Left cardiac atrium (tissue), 4 donors: ENCODE measurements around the gene BICC1. TPM values are rescaled to one million over a fixed set of nuclear protein-coding genes. Genes with fewer than 3 reads are reported as not detected.

Experiments used
- ATAC-seq, 2 donors: fragments of 200-7000 bp; cut with Tn5 transposase; one replicate each; pipeline ENCODE4 v1.9.1; 2020; ENCODE audit warnings: mild to moderate bottlenecking in 2 of 2, moderate library complexity in 2 of 2
- DNase-seq: peaks from one replicate; pipeline ENCODE4 v3.0.0-alpha.2; 2020
- intact Hi-C, 2 donors: fragments of 100-400 bp; cut with DNase I; formaldehyde crosslinking; loops; one replicate each; pipeline versions ENCODE4 v1.14.1 to v1.15.1; 2022 to 2023
- total RNA-seq, 2 donors: library from RNA; stranded (reverse); fragmentation: NEBNext Ultra II Directional; extraction: Animal tissue kit (Norgen Biotek cat#: 25700); gene quantifications; one replicate each; pipeline ENCODE4 v1.2.1, GENCODE V29; 2021
- donor health status: DM: no; HTN: yes; CAD: no.
- donor health status: DM: no; HTN: yes; CAD: no; lungs with severe emphysema.
- donor health status: DM: yes; HTN: yes; CAD: no.
- donor health status: Dilated cardiomyopathy.

The BICC1 gene
- total RNA-seq, 2 donors from 2014 or later = 13.0 to 14.2 TPM

DNA sequence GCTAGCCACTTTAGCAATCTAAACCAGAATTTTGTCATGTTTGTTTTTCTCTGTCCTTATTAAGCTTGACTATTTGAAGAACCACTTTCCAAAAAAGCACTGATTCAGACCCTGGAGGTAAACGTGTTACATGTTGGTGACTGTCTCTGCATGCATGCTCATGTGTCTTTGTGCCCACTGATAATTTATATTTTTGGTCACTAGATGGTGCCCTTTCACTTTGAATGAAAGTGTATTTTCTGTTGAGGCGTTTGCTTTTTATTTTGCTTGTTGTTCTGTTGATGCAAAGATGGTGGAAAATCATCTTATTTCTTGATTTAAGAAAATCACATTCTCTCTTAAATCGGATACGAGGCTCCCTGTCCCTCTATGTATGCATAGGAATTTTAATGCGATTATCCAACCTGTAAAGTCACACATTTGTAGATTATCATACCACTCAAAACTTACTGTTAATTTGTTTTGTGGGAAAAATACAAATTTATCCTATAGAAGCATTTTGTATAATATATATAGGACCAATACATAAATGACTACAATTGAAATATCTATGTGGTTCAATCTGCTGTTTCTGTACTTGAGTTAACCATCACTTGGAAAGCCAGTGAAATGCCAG is 269.3 kb downstream of the BICC1 start:
- ATAC-seq (peak; percentile 14 to 51), DNase-seq (no peak)
- intact Hi-C loops = loop anchor here in 1 of 2 donors (2.0 to 10.0 kb wide), 4 partner anchors 170 to 843 kb away; no protein-coding TSS in a partner anchor

DNA sequence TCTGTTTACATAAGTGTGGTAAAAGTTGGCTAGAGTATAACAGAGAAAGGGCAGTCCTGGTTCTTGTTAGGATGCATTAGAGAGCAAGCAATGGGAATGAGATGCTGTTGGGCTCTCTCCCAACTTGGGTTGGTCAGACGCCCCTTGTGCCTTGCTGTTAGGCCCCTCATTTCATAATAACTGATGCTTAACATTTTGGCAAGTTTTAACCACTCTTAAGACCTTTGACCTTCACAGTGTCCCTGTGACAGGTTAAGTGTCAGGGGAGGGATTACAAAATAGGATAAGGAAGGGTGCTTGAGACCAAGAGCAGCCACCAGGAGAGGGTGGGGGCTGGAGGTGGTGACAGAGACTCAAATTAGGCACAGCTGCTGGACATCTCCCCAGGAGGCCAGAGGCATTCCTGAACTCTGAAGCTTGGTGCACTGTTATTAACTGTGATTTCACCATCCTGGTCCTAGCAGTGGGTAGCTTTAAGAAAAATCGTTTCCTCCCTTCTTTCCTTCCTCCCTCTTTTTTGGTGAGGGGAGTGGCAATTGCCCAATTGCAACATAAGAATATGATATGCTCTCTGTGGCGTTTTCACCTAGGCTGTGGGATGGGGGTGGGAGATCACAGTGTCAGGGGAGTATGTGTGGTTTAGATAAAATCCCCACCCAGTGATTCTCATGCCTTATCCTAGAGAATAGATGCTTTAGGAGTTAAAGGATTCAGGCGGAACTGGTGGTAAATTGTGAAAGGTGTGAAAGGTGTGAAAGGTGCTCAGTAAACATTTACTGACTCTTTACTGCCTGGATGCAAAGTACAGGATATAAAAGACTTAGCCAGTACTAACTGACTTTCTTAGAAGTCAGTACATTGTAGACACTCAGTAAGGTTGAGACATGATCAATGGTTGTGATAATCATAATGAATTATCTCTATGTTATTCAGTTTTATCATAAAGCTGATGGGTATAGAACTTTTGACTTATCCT is 270.5 kb downstream of the BICC1 start:
- ATAC-seq = peak; percentile 92 to 94
- intact Hi-C loops = loop anchor here in 1 of 2 donors (2.0 to 10.0 kb wide), 4 partner anchors 169 to 842 kb away; no protein-coding TSS in a partner anchor
- peak; percentile 54 for DNase-seq

DNA sequence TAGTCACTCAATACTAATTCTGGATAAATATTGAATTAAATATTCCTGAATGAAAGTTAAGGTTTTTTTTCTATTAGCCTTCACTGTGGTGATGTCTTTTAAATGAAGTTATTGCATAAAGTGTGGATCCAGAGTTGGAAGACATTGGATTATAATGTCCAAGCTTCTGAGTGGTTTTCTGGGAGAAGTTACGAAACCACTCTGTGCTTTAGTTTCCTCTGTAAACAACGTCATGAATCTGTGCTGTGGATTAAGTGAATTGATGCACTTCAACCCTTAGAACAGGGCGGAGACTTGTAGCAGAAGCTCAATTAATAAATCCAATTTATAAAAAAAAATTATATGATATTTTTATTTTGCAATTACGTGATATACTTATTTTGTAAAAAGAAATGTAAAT is 271.7 kb downstream of the BICC1 start:
- DNase-seq = no peak
- no peak for ATAC-seq
- intact Hi-C loops = loop anchor here in 1 of 2 donors (5.0 to 10.0 kb wide), 3 partner anchors 168 to 840 kb away; no protein-coding TSS in a partner anchor

DNA sequence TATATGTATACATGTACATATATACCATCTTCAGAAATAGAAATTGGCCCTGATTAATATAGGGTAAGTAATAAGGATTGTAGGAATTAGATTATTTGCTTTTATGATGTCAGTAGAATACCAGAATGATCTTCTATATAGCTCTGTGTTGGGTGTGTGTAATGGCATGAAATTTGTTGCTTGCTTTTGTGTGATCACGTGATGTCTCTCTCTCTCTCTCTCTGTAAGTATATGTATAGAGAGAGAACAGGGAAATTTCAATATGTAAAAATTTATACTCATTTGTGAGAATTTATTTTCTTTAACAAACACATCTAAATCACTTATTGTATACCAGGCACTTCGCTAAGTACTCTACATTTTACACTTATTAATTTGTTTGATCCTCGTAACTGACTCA is 272.7 kb downstream of the BICC1 start:
- ATAC-seq (no peak), DNase-seq (no peak)
- intact Hi-C loops = loop anchor here in 1 of 2 donors (10.0 kb wide), 2 partner anchors 439 to 839 kb away; no protein-coding TSS in a partner anchor

DNA sequence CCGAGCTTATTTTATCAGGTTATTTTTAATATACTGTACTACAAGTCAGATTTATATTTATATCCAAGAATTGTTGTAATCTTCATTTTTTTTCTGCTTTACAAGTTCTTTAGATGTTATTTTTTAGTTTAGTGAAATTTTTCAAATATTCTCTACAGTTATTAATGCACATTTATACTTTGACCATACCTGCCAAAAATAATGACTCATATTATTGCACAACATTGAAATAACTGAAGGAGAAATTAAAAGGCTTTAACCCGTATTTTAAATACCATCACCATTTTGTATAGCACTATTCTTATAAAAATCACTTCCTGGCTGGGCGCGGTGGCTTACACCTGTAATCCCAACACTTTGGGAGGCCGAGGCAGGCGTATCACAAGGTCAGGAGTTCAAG is 278.5 kb downstream of the BICC1 start:
- DNase-seq (no peak), ATAC-seq (peak in 1 of 2 donors; percentile 55)
- intact Hi-C loops = no loop called here

DNA sequence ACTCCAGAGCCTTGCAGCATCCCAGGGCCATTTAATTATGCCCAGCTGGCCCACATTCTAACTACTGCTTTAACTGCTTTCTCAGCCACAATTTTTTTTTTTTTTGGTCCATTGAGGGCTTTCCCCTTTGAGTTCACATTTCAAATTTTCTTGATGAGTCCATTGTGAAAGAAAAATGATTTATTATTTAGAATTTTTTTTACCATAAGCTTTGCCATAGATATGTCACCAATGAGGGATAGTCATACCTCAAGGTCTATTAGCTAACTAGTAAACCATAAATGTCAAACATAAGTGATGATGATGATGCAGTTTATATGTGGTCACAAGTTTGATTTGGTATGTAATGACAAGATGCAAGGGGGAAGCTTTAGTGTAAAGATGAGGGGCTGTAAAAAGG is 282.9 kb downstream of the BICC1 start:
- DNase-seq (no peak), ATAC-seq (no peak)
- intact Hi-C loops = no loop called here

DNA sequence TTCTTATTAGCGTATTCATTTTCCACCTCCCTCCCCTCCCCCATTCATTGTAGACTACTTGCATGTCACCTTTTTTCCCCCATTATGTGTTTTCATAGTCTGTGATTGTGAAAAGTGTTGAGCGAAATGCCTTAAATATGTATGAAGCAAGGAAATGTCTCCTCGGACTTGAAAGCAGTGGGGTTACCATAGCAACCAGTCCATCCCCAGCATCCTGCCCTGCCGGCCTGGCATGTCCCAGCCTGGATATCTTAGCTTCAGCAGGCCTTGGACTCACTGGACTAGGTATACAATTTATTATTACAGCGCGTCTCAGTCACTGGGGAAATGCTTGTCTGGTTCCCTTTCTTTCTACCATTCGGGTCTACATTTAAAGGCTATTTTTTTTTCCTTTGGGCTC is 283.6 kb downstream of the BICC1 start:
- no peak for DNase-seq
- ATAC-seq = no peak
- intact Hi-C loops = no loop called here

DNA sequence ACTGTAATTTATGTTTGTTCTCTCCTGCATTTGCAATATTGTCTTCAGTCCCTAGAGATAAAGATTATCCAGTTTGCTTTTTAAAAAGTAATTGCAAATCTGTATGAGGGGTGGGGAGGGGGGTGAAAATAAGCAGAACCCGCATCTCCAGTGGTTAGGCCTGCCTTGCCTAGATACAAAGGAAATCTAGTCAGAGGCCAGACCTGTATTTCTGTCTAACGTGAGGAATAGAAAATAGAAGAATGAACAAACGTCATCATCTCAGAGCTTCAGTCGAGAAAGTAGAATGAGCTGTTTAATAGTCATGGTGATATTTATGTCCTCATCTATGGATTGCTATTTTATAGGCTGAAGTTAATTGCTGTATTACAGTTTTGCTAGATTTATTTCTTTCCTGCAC is 284.2 kb downstream of the BICC1 start:
- intact Hi-C loops = no loop called here
- ATAC-seq = no peak
- no peak for DNase-seq

DNA sequence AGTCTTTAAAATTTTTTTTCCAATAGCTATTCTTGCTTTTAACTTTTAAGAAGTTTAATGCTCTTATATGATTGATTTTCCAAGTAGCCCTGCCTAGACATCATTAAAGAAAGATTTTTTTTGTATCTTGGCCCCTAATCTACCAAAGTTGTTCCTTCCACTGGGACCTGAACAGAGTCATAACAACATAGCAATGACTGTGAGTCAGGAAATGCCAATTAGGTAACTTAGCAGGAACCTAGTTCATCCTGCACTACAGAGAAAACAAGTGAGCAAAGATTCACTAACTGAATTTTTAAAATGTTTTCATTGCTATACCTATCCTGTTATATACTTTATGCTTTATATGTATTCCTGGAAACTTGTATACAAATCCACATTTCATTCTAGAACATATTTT is 284.7 kb downstream of the BICC1 start:
- intact Hi-C loops = no loop called here
- ATAC-seq (no peak), DNase-seq (no peak)

DNA sequence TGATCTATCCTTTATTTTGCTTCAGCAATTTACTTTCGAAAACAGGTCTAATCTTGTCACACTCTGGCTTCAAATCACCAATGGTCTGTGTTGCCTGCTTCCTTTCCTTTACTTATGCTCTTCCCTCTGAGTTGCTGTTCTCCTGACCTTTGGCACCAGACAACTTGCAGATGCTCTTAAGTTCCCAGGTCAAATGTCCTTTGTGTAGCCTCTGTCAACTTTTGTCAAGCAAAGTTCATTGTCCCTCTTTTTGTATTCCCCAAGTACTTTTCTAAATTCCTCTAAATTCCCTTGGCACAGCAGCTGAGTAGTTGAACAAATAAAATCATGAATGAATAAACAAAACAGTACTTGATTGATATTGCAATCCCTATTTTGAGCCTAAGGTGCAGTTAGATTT is 289.4 kb downstream of the BICC1 start:
- intact Hi-C loops = no loop called here
- ATAC-seq = no peak
- no peak for DNase-seq

DNA sequence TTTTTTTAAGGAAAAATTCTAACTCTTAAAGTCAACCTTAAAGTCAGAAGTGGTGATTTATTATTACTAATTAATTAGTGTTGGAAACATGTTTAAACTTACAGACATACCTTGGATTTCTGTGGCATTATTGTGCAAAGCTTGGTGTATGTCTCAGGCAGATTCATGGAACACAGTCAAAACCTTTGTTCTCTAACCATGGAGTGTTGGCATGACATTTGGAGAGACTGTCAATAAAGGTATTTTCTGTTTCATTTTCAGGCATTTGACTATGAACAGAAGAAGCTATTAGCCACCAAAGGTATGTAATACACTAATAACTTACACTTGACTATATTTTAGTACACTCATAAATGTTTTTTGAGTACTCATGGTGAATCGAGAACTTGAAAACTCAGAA is 293.7 kb downstream of the BICC1 start:
- DNase-seq (no peak), ATAC-seq (no peak)
- intact Hi-C loops = no loop called here

DNA sequence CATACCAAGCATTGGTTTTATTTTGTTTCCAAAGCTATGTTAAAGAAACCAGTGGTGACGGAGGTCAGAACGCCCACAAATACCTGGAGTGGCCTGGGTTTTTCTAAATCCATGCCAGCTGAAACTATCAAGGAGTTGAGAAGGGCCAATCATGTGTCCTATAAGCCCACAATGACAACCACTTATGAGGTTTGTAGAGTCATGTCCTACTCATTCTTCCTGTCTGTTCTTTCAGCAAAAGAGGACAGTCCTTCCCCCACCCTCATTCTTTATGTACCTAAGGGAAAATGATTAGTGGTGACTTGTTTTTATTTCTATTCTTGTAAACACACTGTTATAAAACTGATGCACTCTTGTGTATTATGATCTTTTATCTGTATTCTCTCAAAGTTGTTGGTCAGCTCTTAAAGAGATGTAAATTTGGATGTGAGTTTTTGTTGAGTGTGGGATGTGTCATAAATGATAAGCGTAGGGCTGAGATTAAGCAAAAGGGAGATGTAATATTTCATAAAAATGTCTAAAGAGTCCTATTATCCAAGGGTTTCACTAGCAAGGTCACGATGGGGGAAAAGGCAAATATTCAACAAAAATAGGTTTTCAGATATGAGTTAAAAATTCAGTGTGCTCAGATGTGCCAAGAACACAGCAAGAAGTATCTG is 294.4 kb downstream of the BICC1 start:
- intact Hi-C loops = no loop called here
- no peak for DNase-seq
- ATAC-seq = peak; percentile 34 to 73

DNA sequence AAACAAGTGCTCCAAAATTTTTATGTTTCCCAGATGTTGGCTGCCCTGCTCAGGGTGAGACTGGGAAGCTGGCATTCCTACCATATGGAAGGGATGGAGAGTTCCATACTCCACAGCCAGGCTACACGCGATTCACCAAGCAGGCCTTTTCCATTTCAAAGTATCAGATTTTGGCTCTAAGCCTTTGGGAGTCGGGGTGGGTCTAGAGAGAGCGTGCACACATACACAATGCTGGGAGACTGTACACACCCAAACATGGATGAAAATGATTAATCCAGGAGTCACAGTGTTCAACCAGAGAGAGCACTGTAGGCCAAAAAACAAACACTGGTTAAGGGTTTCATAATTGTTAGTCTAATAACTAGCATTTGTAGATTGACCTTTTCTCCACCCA is 295.0 kb downstream of the BICC1 start:
- ATAC-seq (peak; percentile 38 to 94), DNase-seq (no peak)
- intact Hi-C loops = no loop called here

DNA sequence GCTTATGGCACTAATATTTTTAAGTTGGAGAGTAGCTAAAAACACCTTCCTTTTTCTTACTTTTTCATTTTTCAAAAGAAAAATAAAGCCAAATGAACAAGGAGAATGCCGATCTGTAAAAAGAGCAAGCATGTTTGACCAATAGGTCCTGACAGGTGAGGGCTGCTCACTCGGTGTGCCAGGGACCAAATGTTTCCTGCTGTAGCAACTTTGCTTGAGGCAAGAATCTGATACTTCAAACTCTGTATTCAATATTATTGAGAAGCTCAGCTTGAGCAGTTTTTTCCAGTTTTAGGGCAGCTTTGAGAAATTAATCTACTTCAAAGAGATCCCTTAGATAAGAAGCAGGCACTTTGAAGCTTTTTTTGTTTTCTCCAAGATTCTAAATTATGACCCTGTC is 298.1 kb downstream of the BICC1 start:
- intact Hi-C loops = no loop called here
- DNase-seq (no peak), ATAC-seq (no peak)

DNA sequence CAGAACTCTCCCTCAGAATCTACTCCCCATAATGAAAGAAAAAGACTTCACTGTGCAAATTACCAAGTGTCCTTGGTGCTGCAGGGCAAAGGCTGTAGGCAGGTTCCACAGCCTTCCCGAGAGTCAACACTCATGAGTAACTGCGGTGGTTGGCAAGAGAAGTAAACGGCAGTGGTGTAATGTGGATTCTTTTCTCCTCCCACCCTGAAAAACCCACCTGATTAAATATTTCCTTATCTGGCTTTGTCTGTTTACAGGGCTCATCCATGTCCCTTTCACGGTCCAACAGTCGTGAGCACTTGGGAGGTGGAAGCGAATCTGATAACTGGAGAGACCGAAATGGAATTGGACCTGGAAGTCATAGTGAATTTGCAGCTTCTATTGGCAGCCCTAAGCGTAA is 300.9 kb downstream of the BICC1 start:
- intact Hi-C loops = no loop called here
- DNase-seq (no peak), ATAC-seq (no peak)

DNA sequence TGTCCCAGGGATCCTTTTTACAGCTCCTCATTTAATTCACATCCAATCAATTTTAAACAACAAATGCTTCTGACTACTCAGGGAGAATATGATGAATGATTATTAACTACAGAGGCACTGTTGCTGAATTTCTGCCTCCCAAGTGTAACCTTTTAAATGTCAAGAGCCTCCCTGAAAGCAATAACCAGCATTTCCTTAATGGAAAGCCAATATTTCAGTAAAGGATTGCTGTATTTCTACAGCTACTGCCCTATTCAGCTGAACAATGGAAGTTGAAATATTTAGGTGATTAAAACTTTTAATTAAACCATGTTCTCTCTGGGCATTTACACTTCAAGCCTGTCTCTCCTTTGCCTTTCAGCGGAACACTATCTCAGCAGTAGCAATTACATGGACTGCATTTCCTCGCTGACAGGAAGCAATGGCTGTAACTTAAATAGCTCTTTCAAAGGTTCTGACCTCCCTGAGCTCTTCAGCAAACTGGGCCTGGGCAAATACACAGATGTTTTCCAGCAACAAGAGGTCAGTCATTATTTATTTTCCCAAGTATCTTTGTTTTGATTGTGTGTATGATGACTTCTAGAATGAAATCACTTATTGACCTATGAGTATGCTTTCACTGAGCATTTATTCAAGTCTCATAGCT is 304.7 kb downstream of the BICC1 start:
- intact Hi-C loops = no loop called here
- peak in 1 of 2 donors; percentile 50 for ATAC-seq
- DNase-seq = no peak

DNA sequence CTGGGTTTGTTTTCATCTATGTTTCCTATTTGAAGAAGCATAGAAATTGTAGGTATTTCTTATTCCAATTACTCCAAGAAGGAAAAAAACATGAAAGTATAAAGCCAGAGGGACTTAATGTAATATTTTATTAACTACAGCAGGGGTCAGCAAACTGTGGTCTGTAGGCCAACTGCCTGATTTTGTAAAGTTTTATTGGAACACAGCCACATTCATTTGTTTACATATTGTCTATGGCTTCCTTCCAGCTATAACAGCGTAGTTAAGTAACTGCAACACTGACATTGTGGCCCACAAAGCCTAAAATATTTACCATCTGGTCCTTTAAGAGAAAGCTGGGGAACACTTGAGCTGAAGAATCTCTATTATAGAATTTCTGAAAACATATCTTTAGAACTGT is 306.2 kb downstream of the BICC1 start:
- intact Hi-C loops = no loop called here
- ATAC-seq (no peak), DNase-seq (no peak)

DNA sequence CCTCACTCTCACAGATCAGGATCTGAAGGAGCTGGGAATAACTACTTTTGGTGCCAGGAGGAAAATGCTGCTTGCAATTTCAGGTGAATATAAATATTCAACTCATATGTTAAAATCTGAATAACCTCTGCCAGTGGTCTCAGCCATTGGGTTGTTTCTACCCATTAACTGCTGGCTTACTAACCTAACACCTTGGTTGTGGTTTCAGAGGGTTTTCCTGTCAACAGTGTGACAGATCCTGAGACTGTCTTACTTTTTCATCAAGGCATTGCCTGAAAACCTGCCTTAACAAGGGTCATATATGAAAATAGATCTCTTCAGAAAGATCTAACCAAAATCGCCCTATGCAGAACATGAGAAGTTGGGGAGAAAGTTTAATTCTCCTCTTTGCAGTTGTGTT is 307.7 kb downstream of the BICC1 start:
- intact Hi-C loops = no loop called here
- ATAC-seq (no peak), DNase-seq (no peak)
